ENCODE results near the gene LTBP1. TPM values are rescaled to one million over a fixed set of nuclear protein-coding genes. Genes with fewer than 3 reads are reported as not detected.

The LTBP1 gene
- total and polyA plus RNA-seq, 10 of the 15 experiments (the other 5 are each of a cell fraction or from before 2014, with no cell fraction given): 0.01 to 0.28 (median 0.12) TPM; not detected in 2

DNA sequence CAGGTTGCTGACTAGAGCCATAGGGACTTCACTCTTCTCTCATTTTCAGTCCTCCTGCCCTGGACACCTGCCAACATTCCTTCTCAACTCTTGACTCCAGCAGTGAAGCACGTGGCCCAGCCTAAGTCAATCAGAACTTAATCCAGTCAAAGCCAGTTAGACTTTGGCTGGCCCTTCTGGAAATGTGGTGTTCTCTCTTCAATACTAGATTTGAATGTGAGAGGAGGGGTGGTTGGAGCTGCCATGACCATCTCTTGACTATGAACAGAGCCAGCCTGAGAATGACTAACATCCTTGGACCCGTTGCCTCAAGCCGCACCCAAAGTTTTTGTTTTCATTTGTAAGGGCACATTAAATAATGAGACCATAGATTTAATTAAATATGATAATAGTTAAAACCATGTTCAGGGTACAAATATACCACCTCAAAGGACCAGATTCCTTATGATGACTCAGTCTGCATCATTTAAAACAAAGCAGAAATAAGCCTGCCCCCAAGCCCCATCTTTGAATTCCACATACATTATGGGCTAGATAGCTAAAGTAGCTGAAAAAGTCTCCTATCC is 480.0 kb downstream of the LTBP1 start:
- no peaks in the 10 kb centered on the region for H3K9me3 ChIP-seq (replicated peaks; ENCODE audit: control insufficient read depth, insufficient read depth, low read length)
- H3K36me3 ChIP-seq (ENCODE audit: control insufficient read depth in 2 of 2, insufficient read depth in 2 of 2, low read length in 1 of 2): no peaks in the 10 kb centered on the region
- no peaks in the 10 kb centered on the region for H4K20me1 ChIP-seq (ENCODE audit: control insufficient read depth, insufficient read depth)
- no peak overlapping the region for H2AFZ ChIP-seq (ENCODE audit: control insufficient read depth, low read depth, low read length)
- in situ Hi-C loops (cut with MboI): no loop called here
- ATAC-seq (no peak), FAIRE-seq (no peak), DNase-seq (ENCODE audit: low read depth, low spot score) (no peak)
- WGBS (ENCODE audit: insufficient coverage, insufficient replicate concordance, low lambda C conversion rate, missing lambda C conversion rate): 50% methylated on average over 3 of the region's 3 CpGs
- RAD21 ChIA-PET (ENCODE audit: unreplicated experiment): no interaction called here
- no peaks in the 10 kb centered on the region for H3K27me3 ChIP-seq (replicated peaks in 1 of 2; ENCODE audit: control insufficient read depth in 2 of 2, insufficient read depth in 2 of 2, low read length in 1 of 2)
- H3K9ac ChIP-seq (ENCODE audit: control insufficient read depth, insufficient read depth, low read length): no peak overlapping the region
- intact Hi-C loops (cut with micrococcal nuclease; ENCODE audit: unreplicated experiment): no loop called here
- H3K4me3 ChIP-seq: no peak overlapping the region
- SMC1A ChIA-PET (ENCODE audit: uncharacterized antibody, unreplicated experiment): no interaction called here
- TF ChIP-seq HDAC6 (IDR thresholded peaks at IDR 0.05; ENCODE audit: unreplicated experiment) (no peak), CEBPB (IDR thresholded peaks at IDR 0.05; ENCODE audit: borderline replicate concordance in 1 of 2, low read depth in 2 of 2, low read length in 2 of 2) (no peak), ZZZ3 (IDR thresholded peaks at IDR 0.05; ENCODE audit: control insufficient read depth, insufficient read length, low read depth) (no peak), NR2C1 (IDR thresholded peaks at IDR 0.05) (no peak), CBX5 (IDR thresholded peaks at IDR 0.05; ENCODE audit: low read depth) (no peak), CBX3 (IDR thresholded peaks at IDR 0.05; ENCODE audit: borderline replicate concordance, low read depth) (no peak), CHD4 (IDR thresholded peaks at IDR 0.05) (no peak), BCL11A (IDR thresholded peaks at IDR 0.05; ENCODE audit: low read depth, low read length) (no peak), DPF2 (IDR thresholded peaks at IDR 0.05) (no peak), FOS (IDR thresholded peaks at IDR 0.05; ENCODE audit: borderline replicate concordance, extremely low read depth, insufficient read length) (no peak), STAT3 (IDR thresholded peaks at IDR 0.05; ENCODE audit: low read depth, low read length) (no peak), BHLHE40 (IDR thresholded peaks at IDR 0.05; ENCODE audit: borderline replicate concordance in 1 of 2, low read depth in 2 of 2, low read length in 1 of 2) (no peak), SMAD5 (IDR thresholded peaks at IDR 0.05; ENCODE audit: low read depth) (no peak), POLR2AphosphoS2 (IDR thresholded peaks at IDR 0.05; ENCODE audit: low read depth, low read length) (no peak), BMI1 (IDR thresholded peaks at IDR 0.05; ENCODE audit: borderline replicate concordance) (no peak)
- TF ChIP-seq, protein P1, sequence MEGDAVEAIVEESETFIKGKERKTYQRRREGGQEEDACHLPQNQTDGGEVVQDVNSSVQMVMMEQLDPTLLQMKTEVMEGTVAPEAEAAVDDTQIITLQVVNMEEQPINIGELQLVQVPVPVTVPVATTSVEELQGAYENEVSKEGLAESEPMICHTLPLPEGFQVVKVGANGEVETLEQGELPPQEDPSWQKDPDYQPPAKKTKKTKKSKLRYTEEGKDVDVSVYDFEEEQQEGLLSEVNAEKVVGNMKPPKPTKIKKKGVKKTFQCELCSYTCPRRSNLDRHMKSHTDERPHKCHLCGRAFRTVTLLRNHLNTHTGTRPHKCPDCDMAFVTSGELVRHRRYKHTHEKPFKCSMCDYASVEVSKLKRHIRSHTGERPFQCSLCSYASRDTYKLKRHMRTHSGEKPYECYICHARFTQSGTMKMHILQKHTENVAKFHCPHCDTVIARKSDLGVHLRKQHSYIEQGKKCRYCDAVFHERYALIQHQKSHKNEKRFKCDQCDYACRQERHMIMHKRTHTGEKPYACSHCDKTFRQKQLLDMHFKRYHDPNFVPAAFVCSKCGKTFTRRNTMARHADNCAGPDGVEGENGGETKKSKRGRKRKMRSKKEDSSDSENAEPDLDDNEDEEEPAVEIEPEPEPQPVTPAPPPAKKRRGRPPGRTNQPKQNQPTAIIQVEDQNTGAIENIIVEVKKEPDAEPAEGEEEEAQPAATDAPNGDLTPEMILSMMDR (IDR thresholded peaks at IDR 0.05 in 2 of 3, conservative IDR thresholded peaks at IDR 0.05 in 1 of 3; ENCODE audit: control insufficient read depth in 2 of 3, extremely low read depth in 1 of 3, insufficient read depth in 1 of 3, low read depth in 3 of 3, low read length in 3 of 3): no peak
- TF ChIP-seq, protein P2, sequence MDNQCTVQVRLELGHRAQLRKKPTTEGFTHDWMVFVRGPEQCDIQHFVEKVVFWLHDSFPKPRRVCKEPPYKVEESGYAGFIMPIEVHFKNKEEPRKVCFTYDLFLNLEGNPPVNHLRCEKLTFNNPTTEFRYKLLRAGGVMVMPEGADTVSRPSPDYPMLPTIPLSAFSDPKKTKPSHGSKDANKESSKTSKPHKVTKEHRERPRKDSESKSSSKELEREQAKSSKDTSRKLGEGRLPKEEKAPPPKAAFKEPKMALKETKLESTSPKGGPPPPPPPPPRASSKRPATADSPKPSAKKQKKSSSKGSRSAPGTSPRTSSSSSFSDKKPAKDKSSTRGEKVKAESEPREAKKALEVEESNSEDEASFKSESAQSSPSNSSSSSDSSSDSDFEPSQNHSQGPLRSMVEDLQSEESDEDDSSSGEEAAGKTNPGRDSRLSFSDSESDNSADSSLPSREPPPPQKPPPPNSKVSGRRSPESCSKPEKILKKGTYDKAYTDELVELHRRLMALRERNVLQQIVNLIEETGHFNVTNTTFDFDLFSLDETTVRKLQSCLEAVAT (IDR thresholded peaks at IDR 0.05): no peak
- CTCF ChIA-PET: no interaction called here
- H3K79me2 ChIP-seq (ENCODE audit: control insufficient read depth, insufficient read depth, low read length): no peaks in the 10 kb centered on the region
- POLR2A ChIA-PET: no interaction called here
- H3K27ac ChIP-seq (ENCODE audit: control insufficient read depth, insufficient read depth): no peak overlapping the region
- no peaks in the 10 kb centered on the region for H3K4me1 ChIP-seq (ENCODE audit: control insufficient read depth, insufficient read depth, low read length)
- BruUV-seq (replicated peaks): no TSS peak
- H3K4me2 ChIP-seq (ENCODE audit: control insufficient read depth, insufficient read depth): no peak overlapping the region

Measured in GM12878 (cell line).